Liver (tissue), 9 donors: Measurements from ENCODE around the gene CSF3R. TPM values are rescaled to one million over a fixed set of nuclear protein-coding genes. Genes with fewer than 3 reads are reported as not detected.

ENCODE experiments used
- DNase-seq: peaks from one replicate; pipeline ENCODE4 v3.0.0-alpha.2; 2017; ENCODE audit warnings: low spot score
- H3K27ac ChIP-seq, 2 donors: one replicate each; pipeline ENCODE4 v1.7.0; 2013; ENCODE audit warnings: inconsistent platforms in 2 of 2, low read length in 2 of 2, control low read depth in 1 of 2, low read depth in 1 of 2, mild to moderate bottlenecking in 1 of 2
- H3K27me3 ChIP-seq, 4 donors: one replicate each; pipeline versions ENCODE4 v1.6.1 to v1.7.0; 2013; ENCODE audit warnings: low read length in 3 of 4, inconsistent platforms in 1 of 4, mild to moderate bottlenecking in 1 of 4, moderate library complexity in 1 of 4; ENCODE audit not compliant: control insufficient read depth in 4 of 4, insufficient read depth in 4 of 4
- H3K36me3 ChIP-seq, 4 donors: one replicate each; pipeline versions ENCODE4 v1.6.1 to v1.7.0; 2013; ENCODE audit warnings: low read length in 3 of 4, mild to moderate bottlenecking in 3 of 4, low read depth in 1 of 4, moderate library complexity in 1 of 4; ENCODE audit not compliant: control insufficient read depth in 4 of 4, insufficient read depth in 3 of 4
- H3K4me1 ChIP-seq, 4 donors: one replicate each; pipeline versions ENCODE4 v1.6.1 to v1.7.0; 2013; ENCODE audit warnings: low read length in 3 of 4, mild to moderate bottlenecking in 3 of 4, moderate library complexity in 1 of 4; ENCODE audit not compliant: control insufficient read depth in 4 of 4, insufficient read depth in 4 of 4
- H3K4me3 ChIP-seq, 3 donors: one replicate each; pipeline versions ENCODE4 v1.6.1 to v1.7.0; 2013; ENCODE audit warnings: low read length in 3 of 3, control low read depth in 1 of 3, low read depth in 1 of 3, mild to moderate bottlenecking in 1 of 3
- H3K9ac ChIP-seq, 2 donors: one replicate each; pipeline ENCODE4 v1.7.0; 2013; ENCODE audit warnings: low read length in 2 of 2, mild to moderate bottlenecking in 2 of 2, moderate library complexity in 2 of 2, control low read depth in 1 of 2, low read depth in 1 of 2
- H3K9me3 ChIP-seq, 4 donors: one replicate each; pipeline versions ENCODE4 v1.6.1 to v1.7.0; 2013; ENCODE audit warnings: low read length in 3 of 4; ENCODE audit not compliant: control insufficient read depth in 4 of 4
- ATF3 ChIP-seq: IDR thresholded peaks from 2 replicates; pipeline ENCODE4 v1.6.1; 2016; ENCODE audit warnings: antibody characterized with exemption
- CTCF ChIP-seq: fragments of 150-350 bp; IDR thresholded peaks from 2 replicates; pipeline ENCODE4 v1.5.1; 2017; ENCODE audit warnings: improper control_type of control experiment, low read depth, low read length; ENCODE audit not compliant: missing input control
- FOXA1 ChIP-seq: IDR thresholded peaks from 2 replicates; pipeline ENCODE4 v1.6.1; 2016; ENCODE audit warnings: antibody characterized with exemption
- FOXA2 ChIP-seq: IDR thresholded peaks from 2 replicates; pipeline ENCODE4 v1.6.1; 2016; ENCODE audit warnings: antibody characterized with exemption
- GABPA ChIP-seq, 2 donors: IDR thresholded peaks in 1 of 2; conservative IDR thresholded peaks in 1 of 2; 2 replicates each; pipeline ENCODE4 v1.6.1; 2016; ENCODE audit warnings: antibody characterized with exemption in 2 of 2, mild to moderate bottlenecking in 1 of 2, moderate library complexity in 1 of 2
- HNF4A ChIP-seq, 2 donors: conservative IDR thresholded peaks; 2 replicates each; pipeline ENCODE4 v1.6.1; 2016; ENCODE audit warnings: antibody characterized with exemption in 2 of 2, mild to moderate bottlenecking in 2 of 2
- HNF4G ChIP-seq: IDR thresholded peaks from 2 replicates; pipeline ENCODE4 v1.6.1; 2016; ENCODE audit warnings: antibody characterized with exemption
- JUND ChIP-seq, 2 donors: IDR thresholded peaks; 2 replicates each; pipeline ENCODE4 v1.6.1; 2016; ENCODE audit warnings: antibody characterized with exemption in 2 of 2
- MAX ChIP-seq: IDR thresholded peaks from 2 replicates; pipeline ENCODE4 v1.6.1; 2016; ENCODE audit warnings: antibody characterized with exemption
- NR2F2 ChIP-seq: IDR thresholded peaks from 2 replicates; pipeline ENCODE4 v1.6.1; 2016; ENCODE audit warnings: antibody characterized with exemption
- RAD21 ChIP-seq, 2 donors: IDR thresholded peaks; 2 replicates each; pipeline ENCODE4 v1.6.1; 2016; ENCODE audit warnings: antibody characterized with exemption in 2 of 2, mild to moderate bottlenecking in 2 of 2
- REST ChIP-seq: IDR thresholded peaks from 2 replicates; pipeline ENCODE4 v1.6.1; 2016; ENCODE audit warnings: antibody characterized with exemption, mild to moderate bottlenecking
- RXRA ChIP-seq, 2 donors: IDR thresholded peaks; 2 replicates each; pipeline ENCODE4 v1.6.1; 2017 to 2018; ENCODE audit warnings: antibody characterized with exemption in 2 of 2, mild to moderate bottlenecking in 1 of 2
- SP1 ChIP-seq: IDR thresholded peaks from 2 replicates; pipeline ENCODE4 v1.6.1; 2018; ENCODE audit warnings: antibody characterized with exemption, mild to moderate bottlenecking
- TAF1 ChIP-seq: conservative IDR thresholded peaks from 2 replicates; pipeline ENCODE4 v1.6.1; 2016; ENCODE audit warnings: antibody characterized with exemption, mild to moderate bottlenecking
- YY1 ChIP-seq: IDR thresholded peaks from 2 replicates; pipeline ENCODE4 v1.6.1; 2016; ENCODE audit warnings: antibody characterized with exemption, mild to moderate bottlenecking
- ZBTB33 ChIP-seq: IDR thresholded peaks from 2 replicates; pipeline ENCODE4 v1.6.1; 2016; ENCODE audit warnings: antibody characterized with exemption
- WGBS: extraction: QIAGEN DNeasy Blood & Tissue Kit; methylation state at CpG from one replicate; pipeline ENCODE4 v1.1.7; 2013; 5-methylcytosine and 5-hydroxymethylcytosine counted together
- polyA plus RNA-seq, 2 donors: library from polyadenylated mRNA; stranded (reverse) in 1 of 2; unstranded in 1 of 2; fragments of 200-250 nt in 1 of 2; fragments of >200 nt in 1 of 2; fragmentation: Nextera tagmentation in 1 of 2; extraction: Ambion mirVana in 1 of 2; gene quantifications; one replicate each; pipeline versions ENCODE4 v1.2.1 to v1.2.3, GENCODE V29; 2013 to 2015
- total RNA-seq, 2 donors: library from RNA; depleted of rRNA; stranded (reverse); fragments of >200 nt; gene quantifications; one replicate each; pipeline ENCODE4 v1.2.3, GENCODE V29; 2014
- donor health status: healthy.
- donor health status: healthy.
- donor health status: healthy.
- donor health status: healthy.
- donor health status: healthy.

Gene CSF3R
- total and polyA plus RNA-seq, 4 donors: 6.7 to 81.3 (median 15.9) TPM

GRCh38 chr1:36481091-36481490 is 1.6 kb downstream of the CSF3R start (continued):
- TF ChIP-seq SP1 (no peak), NR2F2 (no peak), MAX (no peak)

GRCh38 chr1:36480161-36480560 is 2.6 kb downstream of the CSF3R start:
- Histone ChIP-seq H3K4me3 (no peak overlapping the region), H3K4me1 (no peaks in the 10 kb centered on the region), H3K27ac (no peak overlapping the region), H3K9ac (no peak overlapping the region), H3K27me3 (no peaks in the 10 kb centered on the region), H3K36me3 (no peaks in the 10 kb centered on the region), H3K9me3 (no peaks in the 10 kb centered on the region)
- WGBS: 96% methylated on average over 2 of the region's 2 CpGs
- DNase-seq: no peak
- no peak for TF ChIP-seq JUND (IDR thresholded peaks at IDR 0.05)
- no peak for TF ChIP-seq CTCF
- no peak for TF ChIP-seq NR2F2
- no peak for TF ChIP-seq RXRA (IDR thresholded peaks at IDR 0.05)
- TF ChIP-seq SP1: no peak
- TF ChIP-seq HNF4A (conservative IDR thresholded peaks at IDR 0.05): no peak
- no peak for TF ChIP-seq MAX
- no peak for TF ChIP-seq TAF1
- TF ChIP-seq HNF4G: no peak
- no peak for TF ChIP-seq FOXA2

- H3K27ac ChIP-seq: no peak overlapping the region
- no peaks in the 10 kb centered on the region for H3K36me3 ChIP-seq
- no peak for DNase-seq
- H3K9ac ChIP-seq: no peak overlapping the region
- TF ChIP-seq FOXA1 (no peak), YY1 (no peak), JUND (IDR thresholded peaks at IDR 0.05) (no peak), MAX (no peak), ZBTB33 (no peak), RXRA (IDR thresholded peaks at IDR 0.05) (no peak), SP1 (no peak), HNF4G (no peak), FOXA2 (no peak), ATF3 (no peak), NR2F2 (no peak), GABPA (IDR thresholded peaks at IDR 0.05 in 1 of 2, conservative IDR thresholded peaks at IDR 0.05 in 1 of 2) (no peak), RAD21 (IDR thresholded peaks at IDR 0.05) (no peak), CTCF (no peak), REST (no peak)
- H3K4me3 ChIP-seq: no peak overlapping the region
- no peaks in the 10 kb centered on the region for H3K9me3 ChIP-seq
- H3K27me3 ChIP-seq: no peaks in the 10 kb centered on the region
- 87% methylated on average over 2 of the region's 2 CpGs for WGBS
- H3K4me1 ChIP-seq: no peaks in the 10 kb centered on the region
These were observed 3.1 kb downstream of the CSF3R start for GRCh38 chr1:36479505-36480051.
